HG03354 (cell line): ENCODE results near the gene CLN6.
"Not testable (repeated sequence)": the region's sequence is repeated elsewhere in the genome, so short reads cannot be mapped to it uniquely, and the experiment has no call there.

ENCODE experiments used
- ATAC-seq: cut with Tn5 transposase; IDR thresholded peaks from one replicate; pipeline ENCODE4 v1.9.1; 2021; ENCODE audit warnings: mild to moderate bottlenecking; ENCODE audit not compliant: unreplicated experiment, poor library complexity, severe bottlenecking

The CLN6 gene

GRCh38 chr15:68208636-68209240, 20.8 kb downstream of the CLN6 start:
- no peak for ATAC-seq

GRCh38 chr15:68208136-68208535, 21.4 kb downstream of the CLN6 start:
- no peak for ATAC-seq

- ATAC-seq: no peak
These were observed 22.2 kb downstream of the CLN6 start for GRCh38 chr15:68207176-68207935.

- ATAC-seq: no peak
These were observed 22.8 kb downstream of the CLN6 start for GRCh38 chr15:68206711-68207151.

GRCh38 chr15:68205954-68206539, 23.5 kb downstream of the CLN6 start:
- no peak for ATAC-seq

- ATAC-seq: no peak
These were observed 24.0 kb downstream of the CLN6 start for GRCh38 chr15:68205558-68205944.

GRCh38 chr15:68204776-68205557, 24.6 kb downstream of the CLN6 start, which contains the start of gene CALML4:
Gene CALML4 (minus strand): TSS chr15:68205332. CDS start chr15:68205247, 85 bp downstream.
- ATAC-seq: no peak

GRCh38 chr15:68204361-68204760, 25.2 kb downstream of the CLN6 start:
- no peak for ATAC-seq

GRCh38 chr15:68203956-68204355, 25.6 kb downstream of the CLN6 start:
- ATAC-seq: no peak

- ATAC-seq: no peak
These were observed 26.0 kb downstream of the CLN6 start for GRCh38 chr15:68203486-68203885.

GRCh38 chr15:68202994-68203393, 26.5 kb downstream of the CLN6 start:
- not testable (repeated sequence) for ATAC-seq

GRCh38 chr15:68201879-68202261, 27.7 kb downstream of the CLN6 start:
- ATAC-seq: no peak

GRCh38 chr15:68201153-68201878, 28.2 kb downstream of the CLN6 start:
- no peak for ATAC-seq

GRCh38 chr15:68200016-68200861, 29.3 kb downstream of the CLN6 start:
- no peak for ATAC-seq

GRCh38 chr15:68199340-68199739, 30.2 kb downstream of the CLN6 start:
- no peak for ATAC-seq

GRCh38 chr15:68197661-68198437, 31.7 kb downstream of the CLN6 start:
- no peak for ATAC-seq

- no peak for ATAC-seq
These were observed 32.4 kb downstream of the CLN6 start for GRCh38 chr15:68197170-68197492.
